HTERT RPE-1 (cell line): ENCODE measurements around the gene FTO.
"Not testable (repeated sequence)": the region's sequence is repeated elsewhere in the genome, so short reads cannot be mapped to it uniquely, and the experiment has no call there.

Experiments
- in situ Hi-C: fragments of 300-500 bp; cut with MboI; formaldehyde crosslinking; loops from 4 replicates; pipeline ENCODE4 v1.14.3; 2020; ENCODE audit warnings: low sequenced_read_pairs

Gene FTO

DNA sequence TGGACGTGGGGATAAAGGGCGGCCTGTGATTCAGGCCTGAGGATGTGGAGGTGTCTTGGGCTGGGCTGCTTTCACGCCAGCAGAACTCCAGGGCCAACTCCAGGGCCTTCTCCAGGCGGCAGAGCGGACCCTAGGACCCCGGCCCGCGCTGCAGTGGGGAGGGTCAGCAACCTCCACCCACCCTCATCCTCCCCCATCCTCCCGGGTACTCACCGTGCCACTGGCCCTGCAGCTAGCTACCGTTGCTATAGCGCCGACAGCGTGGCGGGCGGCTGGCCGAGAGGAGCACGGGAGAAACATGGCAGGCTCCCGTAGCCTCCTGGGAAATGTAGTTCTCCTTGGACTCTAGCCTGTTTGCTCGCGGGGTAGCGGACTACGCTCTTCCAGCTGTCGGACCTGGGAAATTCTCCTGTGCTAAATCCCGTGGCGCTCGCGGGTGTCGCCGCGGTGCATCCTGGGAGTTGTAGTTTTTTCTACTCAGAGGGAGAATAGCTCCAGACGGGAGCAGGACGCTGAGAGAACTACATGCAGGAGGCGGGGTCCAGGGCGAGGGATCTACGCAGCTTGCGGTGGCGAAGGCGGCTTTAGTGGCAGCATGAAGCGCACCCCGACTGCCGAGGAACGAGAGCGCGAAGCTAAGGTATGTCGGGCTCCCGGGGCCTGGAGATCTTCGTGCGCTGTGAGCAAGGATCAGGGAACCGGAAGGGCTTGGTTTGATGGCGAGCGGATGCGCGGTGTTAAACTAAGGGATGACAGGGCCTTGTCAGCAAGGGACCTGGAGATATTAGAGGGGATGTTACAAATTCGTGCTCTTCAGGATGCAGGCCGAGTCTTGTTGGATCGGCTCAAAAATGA lies at the start of gene FTO, which contains the start of gene RPGRIP1L:
Gene FTO, plus strand, starts transcription at position 567 of the 855 bp plus-strand sequence.
Gene RPGRIP1L, minus strand, starts transcription at position 270 of the 855 bp plus-strand sequence. CDS start 3,136 bp downstream, outside the sequence.
- in situ Hi-C loops = no loop called here

DNA sequence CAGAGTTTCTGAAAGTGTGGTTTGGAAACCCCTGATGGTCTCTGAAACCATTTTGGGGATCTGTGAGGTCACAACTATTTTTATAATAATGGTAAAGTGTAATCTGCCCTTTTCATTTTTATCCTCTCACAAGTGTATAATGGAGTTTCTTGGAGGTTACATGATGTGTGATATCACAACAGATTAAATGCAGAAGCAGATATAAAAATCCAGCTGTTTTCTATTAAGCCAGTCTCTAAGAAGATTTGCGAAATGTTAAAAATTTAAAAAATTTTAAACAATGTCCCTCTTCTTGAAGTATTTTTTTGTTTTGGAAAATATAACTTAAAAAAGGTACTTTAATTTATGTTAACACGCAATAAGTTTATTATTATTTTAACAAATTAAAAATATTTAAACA lies 49.0 kb upstream of the FTO start:
- in situ Hi-C loops = no loop called here

DNA sequence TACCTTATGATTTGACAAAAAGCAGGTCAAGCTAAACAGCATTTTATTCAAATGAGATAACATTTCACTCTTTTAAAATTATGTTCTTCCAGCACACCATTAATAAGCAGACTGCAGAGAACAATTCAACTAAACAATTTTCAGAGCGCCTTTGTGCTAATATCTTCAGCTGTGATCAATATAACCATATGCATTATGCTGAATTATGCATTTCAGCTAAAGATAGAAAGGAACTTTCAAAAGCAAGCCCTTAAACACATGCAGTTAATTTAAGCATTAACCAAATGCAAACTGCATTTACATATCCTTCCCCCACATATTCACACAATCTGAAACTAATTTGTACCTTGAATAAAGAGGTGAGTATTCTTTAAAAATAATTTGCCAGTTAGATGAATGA lies 41.9 kb upstream of the FTO start:
- in situ Hi-C loops = no loop called here

DNA sequence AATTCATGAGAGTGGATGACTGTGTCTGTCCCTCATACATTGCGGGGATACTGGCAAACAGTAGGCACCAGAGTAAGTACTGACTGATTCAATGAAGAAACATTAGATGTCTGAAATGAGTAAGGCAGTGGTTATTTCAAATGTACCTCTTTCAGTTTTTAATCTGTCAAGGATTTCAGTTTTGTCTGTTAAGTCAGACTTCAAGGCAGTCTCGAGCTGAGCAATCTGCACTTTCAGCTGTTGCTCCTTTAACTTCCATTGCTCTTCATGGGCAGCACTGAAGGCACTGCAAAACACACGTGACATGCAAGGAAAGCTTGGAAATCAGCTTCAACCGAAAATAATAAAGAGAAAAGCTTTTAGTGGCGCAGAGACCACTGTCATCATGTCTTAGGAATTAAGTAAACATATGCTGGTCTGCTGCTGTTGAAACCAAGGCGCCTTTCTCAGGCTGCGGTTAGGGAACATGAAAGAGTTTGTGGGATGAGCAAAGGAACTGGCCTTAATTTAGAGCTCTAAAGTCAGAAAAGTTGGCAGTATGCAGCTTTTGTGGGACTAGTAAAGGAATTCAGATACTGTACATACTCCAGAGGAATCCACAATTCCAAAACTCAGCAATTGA lies 39.1 kb upstream of the FTO start:
- in situ Hi-C loops = no loop called here

DNA sequence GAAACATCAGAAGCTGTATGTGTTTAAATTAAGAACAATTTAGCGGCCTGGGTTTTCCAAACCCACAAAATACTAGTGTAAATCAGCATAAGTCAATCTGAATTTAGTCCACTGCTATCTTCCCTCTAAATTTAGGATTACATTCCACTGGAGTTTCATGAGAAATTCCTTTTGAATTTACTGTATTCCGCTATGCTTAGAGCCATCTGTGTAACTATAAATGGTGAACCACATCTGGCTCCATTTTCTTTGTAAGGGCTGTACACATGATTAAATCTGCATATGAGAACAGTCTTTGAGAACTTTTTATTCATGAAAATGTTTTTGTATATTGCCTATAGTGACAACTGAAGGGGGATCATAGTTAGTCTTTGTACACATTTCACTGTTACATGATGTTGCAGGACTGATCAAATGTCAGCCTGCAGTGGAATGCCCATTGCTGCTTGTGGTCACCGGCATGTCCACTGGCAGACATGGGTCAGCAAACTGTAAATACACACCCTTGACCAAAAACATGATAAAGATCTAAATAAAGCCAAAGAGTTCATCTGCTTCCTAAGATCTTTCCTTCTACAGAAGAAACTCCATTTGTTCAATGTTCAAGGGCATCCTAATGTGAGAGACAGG lies 37.1 kb upstream of the FTO start:
- in situ Hi-C loops = no loop called here

DNA sequence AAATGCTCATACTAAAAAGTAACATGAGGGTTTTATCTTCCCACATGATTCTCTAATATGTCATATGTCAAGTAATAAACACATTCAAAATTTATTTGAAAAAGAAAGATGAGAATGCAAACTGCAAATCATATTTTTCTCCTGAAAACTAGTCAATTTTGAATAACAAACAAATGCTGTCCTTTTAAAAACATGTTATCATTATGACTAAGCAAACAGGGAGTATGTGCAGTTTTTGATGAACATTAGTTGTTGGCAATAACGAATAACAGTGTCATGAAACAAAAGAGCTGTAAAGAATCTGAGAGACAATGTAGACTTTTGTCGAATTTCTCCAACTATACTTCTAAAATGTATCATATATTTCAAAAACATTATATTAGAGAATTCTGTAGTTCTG lies 35.1 kb upstream of the FTO start:
- in situ Hi-C loops = no loop called here

DNA sequence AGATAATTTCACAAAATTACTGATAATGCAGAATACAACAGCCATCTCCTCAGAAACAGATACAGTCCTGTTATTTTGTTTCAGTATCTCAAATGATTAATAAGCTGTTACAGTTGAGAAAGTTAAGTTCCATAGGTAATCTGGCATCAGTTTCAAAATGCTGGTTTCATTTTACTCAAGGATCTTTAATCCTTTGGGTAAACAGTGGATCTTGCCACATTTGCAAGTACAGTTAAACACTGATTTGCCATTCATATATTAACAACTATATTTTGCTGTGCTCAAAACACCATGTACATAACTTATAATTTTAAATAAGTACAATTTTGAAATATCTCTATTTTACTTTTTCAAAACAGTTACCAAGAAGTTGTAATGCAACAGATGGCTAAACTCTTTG lies 31.5 kb upstream of the FTO start:
- in situ Hi-C loops = no loop called here

DNA sequence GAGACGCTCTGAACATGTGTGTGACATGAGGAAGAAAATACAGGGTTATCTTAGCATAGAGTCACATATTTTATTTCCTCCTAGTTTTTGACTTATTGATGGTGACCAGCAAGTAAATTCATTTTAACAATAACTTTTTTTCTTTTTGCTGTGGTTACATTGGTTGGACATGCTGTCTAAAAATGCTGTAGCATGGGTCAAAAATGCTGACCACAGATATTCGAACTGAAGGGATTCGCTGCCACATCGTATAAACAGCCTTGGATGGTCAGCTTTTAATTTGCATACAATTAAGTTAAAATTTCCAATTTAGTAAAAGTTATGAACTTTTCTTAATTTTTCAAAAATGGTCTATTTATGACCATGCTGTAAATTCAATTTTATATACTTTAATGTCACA lies 30.8 kb upstream of the FTO start:
- in situ Hi-C loops = no loop called here

DNA sequence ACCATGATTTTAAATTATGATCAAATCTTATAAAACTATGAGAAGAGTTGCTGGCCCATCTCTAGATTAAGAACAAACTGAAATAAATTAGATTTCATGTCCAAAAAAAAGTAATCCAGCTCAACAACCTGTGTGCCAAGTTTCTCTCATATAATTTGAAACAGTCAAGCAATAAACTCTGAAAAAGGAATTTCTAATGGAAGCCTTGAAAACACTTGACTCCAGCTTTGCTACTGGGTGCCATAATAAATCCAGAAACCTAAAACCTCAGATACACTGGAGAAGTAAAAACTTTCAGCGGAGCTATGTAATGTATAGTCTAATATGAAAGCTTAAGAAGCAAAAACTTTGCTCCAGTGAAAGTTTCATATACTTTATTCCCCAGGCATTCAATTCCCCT lies 25.8 kb upstream of the FTO start:
- in situ Hi-C loops = no loop called here

DNA sequence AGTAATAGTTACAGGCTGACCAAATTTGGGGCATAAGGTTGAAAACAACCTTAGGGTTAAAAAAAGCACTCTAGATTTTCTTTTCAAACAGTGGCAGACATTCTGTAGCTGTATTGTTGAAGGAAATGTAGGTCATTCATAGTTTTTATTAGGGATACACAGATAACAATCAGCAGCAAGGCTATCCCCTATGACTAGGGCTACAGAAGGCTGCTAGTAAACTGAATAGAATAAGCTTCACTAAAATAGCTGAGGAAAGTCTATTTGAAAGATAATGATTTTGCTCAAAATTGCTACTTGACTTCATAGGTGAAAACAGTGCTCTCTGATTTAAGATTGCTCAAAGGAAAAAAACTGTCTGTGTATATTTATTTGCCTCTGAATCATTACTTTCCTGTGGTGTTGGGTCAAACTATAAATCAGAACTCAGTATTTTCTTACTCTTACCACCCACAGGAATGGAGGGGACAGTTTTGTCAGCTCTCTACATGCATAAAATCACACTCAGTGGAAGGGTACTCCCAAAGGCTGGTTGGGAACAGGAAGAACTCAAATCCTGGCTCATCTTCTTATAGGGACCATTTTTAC lies 25.1 kb upstream of the FTO start:
- in situ Hi-C loops = no loop called here

DNA sequence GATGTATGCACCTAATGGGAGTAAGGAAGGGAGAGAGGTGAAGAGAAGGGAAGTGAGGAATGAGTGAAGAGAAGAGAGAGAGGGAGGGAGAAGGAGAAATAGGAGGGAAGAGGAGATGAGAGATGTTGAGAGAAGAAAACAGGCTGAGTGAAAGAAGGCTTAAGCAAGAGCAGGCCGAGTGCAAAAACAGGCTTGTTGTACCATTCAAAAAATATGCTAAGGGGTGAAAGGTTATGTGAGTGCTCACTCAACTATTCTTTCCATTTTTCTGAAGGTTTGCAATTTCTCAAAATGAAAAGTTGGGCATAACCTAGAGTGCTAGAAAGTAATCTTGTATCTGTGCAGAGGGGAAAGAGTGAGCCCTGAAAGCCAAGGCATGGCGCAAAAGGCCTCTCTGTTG lies 23.2 kb upstream of the FTO start:
- in situ Hi-C loops = no loop called here

DNA sequence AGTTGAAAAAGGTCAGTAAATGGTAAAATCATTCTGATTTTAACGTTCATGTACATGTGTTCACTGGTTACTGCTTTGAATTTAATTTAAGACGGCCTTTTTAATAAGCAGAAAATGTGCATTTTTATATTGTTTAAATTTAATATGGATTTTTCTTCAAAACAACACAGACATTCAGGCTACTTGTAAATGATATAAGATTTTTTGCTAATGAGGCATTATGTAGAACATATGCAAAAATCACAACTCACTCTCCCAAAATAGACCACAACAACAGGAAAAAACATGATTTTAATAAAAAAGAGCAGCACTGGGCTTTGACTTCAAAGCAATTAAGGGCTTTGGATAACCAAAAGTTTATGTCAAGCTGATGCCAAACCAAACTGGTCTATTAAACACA lies 22.6 kb upstream of the FTO start:
- in situ Hi-C loops = no loop called here

DNA sequence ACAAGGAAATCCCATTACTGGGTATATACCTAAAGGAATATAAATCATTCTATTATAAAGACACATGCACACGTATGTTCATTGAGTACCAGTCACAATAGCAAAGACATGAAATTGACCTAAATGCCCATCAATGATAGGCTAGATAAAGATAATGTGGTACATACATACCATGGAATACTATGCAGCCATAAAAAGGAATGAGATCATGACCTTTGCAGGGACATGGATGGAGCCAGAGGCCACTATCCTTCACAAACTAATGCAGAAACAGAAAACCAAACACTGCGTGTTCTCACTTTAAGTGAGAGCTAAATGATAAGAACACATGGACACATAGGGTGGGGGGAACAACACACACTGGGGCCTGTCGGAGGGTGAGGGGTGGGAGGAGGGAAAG lies 18.6 kb upstream of the FTO start:
- in situ Hi-C loops = not testable (repeated sequence)

DNA sequence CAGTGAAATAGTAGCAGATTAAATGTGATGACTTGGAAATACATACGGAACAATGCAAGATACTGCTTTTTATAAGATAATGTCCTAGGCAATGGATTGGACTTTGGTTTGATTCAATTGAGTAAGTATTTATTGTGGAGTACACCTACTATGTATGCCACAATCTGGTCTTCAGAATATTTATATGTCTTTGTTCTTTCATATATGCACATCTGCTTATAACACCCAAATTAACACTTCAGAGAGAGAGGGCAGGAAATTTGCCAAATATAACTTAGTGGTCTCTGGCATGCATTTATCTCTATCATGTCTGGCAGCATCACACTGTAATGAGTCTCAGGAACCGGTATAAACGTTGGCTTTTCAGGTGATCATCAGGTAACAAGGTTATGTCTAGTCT lies 17.2 kb upstream of the FTO start:
- in situ Hi-C loops = no loop called here

DNA sequence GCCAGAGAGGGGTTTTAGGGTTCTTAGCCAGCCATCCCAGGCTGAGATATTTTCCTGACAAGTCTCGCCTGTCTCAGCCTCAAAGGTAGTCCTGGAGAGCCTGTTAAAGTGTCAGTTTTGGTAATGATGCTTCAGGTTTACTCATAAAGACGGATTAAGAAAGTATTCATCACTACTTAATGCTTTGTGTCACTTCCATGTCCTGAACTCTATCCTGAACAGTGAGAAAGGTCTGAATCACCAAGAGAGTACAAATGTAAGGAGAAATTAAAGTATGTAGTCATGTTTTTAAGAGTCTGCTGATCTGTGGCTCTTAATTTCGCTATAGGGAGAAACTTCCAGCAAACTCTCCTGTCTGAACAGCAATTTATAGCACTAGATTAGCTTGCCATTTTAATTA lies 14.3 kb upstream of the FTO start:
- in situ Hi-C loops = no loop called here

DNA sequence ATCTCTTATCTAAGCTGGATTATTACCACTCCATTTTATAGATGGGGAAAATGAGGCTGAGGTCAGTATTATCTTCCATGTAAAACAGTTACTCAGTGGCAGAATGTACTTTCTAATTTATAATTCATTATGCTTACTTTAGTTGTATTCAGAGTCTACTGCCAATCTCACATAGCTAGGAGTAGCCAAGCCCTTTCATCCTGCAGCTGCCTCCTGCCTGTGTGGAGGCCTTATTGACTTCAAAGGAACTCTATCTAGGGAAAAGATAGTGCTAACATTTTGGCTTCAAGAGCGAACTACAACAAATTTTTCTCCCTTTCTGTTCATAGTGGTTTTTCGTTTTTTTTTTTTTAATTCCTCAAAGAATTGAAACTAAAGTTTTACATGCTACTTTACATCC lies 13.2 kb upstream of the FTO start:
- in situ Hi-C loops = no loop called here

DNA sequence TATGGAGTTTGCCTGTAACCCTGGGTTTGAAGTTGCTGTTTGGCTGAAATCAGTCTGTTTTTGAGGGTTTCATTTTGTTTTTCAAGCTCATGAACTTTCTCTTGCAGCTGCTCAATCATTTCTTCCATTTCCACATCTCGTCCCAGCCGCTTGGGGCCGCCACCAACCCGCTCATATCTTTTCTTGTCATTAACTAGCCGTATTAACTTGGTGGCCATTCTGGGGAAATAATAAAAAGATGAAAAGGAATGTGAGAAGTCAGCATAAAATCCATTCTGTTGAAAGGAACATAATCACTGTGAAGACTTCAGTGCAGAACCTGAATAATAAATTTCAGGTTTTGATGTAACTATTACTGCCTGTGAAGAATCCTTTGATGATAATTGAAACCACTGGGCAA lies 11.8 kb upstream of the FTO start:
- in situ Hi-C loops = no loop called here

DNA sequence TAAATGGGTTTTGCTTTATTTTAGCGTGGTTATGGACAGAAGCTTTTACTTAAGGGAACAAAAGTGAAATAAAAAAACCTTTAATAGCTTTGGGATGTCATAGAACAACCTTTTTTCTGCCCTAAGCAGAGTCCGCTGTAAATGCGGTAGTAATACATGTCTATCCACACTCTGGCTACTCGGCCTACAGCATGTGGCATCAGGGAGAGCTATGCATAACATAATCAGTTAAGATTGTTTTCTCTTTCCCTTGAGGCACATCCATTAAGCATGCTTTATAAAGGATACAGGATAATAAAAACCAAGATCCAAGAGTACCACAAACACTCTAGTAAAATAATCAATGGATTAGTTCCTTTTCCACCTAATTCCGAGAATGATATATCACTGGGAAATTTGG lies 10.6 kb upstream of the FTO start:
- in situ Hi-C loops = no loop called here

DNA sequence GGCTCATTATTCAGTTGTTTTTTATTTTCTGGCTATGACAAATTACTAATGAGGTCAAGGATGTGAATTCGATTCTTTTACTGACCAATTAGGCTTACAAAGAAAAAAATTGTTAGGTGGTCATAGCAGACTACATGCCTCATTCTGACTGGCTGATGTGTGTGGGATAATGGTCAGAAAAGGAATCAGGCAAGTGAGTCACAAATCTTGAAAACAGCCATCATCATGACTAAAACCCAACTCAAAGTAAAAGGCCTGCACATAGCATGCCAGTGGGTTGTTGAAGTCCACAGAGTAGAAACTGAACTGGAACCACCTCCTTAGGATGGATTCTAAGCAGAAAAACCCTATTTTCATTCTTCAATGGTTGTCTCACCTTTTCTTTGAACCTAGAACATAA lies 8.9 kb upstream of the FTO start:
- in situ Hi-C loops = no loop called here

DNA sequence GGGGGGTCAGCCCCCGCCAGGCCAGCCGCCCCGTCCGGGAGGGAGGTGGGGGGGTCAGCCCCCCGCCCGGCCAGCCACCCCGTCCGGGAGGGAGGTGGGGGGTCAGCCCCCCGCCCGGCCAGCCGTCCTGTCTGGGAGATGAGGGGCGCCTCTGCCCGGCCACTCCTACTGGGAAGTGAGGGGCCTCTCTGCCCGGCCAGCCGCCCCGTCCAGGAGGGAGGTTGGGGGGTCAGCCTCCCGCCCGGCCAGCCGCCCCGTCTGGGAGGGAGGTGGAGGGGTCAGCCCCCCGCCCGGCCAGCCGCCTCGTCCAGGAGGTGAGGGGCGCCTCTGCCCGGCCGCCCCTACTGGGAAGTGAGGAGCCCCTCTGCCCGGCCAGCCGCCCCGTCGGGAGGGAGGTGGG lies 5.7 kb upstream of the FTO start:
- in situ Hi-C loops = not testable (repeated sequence)

DNA sequence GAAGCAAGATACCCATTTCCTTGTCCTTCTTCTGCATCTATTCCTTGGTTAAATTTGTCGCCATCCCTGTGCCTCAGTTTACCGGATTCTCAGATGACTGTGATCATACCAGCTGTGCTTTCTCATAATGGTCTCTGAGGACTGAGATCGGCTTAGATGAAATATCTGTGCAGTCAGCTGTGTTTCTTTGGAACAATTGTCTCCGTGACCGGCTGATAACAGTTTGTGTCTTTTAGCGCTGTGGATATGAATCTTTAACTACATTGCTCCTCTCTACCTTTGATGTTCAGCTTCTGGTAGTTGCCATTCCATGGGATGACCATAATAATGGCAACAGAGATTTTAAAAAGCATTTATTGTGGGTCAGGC lies 473 bp downstream of the FTO start:
- in situ Hi-C loops = no loop called here

DNA sequence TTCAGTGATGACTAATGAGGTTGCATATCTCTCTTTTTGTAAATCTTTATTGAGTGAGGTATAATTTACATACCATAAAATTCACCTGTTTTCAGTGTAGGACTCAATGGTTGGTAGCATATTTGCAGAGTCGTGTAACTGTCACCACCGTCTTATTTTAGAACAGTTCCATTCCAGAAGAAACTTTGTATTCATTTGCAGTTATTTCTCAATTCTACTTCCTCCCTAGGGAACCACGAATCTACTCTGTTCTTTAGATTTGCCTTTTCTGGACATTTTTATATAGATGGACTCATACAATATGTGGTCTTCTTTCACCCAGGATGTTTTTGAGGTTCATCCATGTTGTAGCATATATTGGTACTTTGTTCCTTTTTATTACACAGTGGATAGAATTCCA lies 3.7 kb downstream of the FTO start:
- in situ Hi-C loops = no loop called here
